ENCODE data around the gene TMEM131.
"Not testable (repeated sequence)": the region's sequence is repeated elsewhere in the genome, so short reads cannot be mapped to it uniquely, and the experiment has no call there.

Gene TMEM131

GRCh38 chr2:97918818-97919217 is 76.9 kb downstream of the TMEM131 start:
- Histone ChIP-seq H3K27ac (ENCODE audit: low read depth, low read length) (no peak overlapping the region), H3K36me3 (ENCODE audit: insufficient read depth, low read length) (no peaks in the 10 kb centered on the region), H3K4me3 (ENCODE audit: low read depth in 1 of 2, low read length in 2 of 2) (no peak overlapping the region), H3K9me3 (ENCODE audit: low read length) (no peaks in the 10 kb centered on the region), H3K4me1 (ENCODE audit: insufficient read depth, low read length) (peaks cover 8% of the 10 kb centered on the region), H3K9ac (ENCODE audit: low read length) (no peak overlapping the region), H3K27me3 (ENCODE audit: control insufficient read depth in 1 of 2, insufficient read depth in 2 of 2, low read length in 2 of 2) (no peaks in the 10 kb centered on the region)

- H3K9me3 ChIP-seq (ENCODE audit: low read length); H3K9ac ChIP-seq (ENCODE audit: low read length); H3K27me3 ChIP-seq (ENCODE audit: control insufficient read depth in 1 of 2, insufficient read depth in 2 of 2, low read length in 2 of 2); H3K36me3 ChIP-seq (ENCODE audit: insufficient read depth, low read length); H3K4me3 ChIP-seq (ENCODE audit: low read depth in 1 of 2, low read length in 2 of 2); H3K4me1 ChIP-seq (ENCODE audit: insufficient read depth, low read length); H3K27ac ChIP-seq (ENCODE audit: low read depth, low read length): not testable (repeated sequence)
Measured at GRCh38 chr2:97917668-97918067, 78.1 kb downstream of the TMEM131 start.

GRCh38 chr2:97914691-97915213 is 81.0 kb downstream of the TMEM131 start:
- H3K27ac ChIP-seq (ENCODE audit: low read depth, low read length): no peak overlapping the region
- H3K27me3 ChIP-seq (ENCODE audit: control insufficient read depth in 1 of 2, insufficient read depth in 2 of 2, low read length in 2 of 2): no peaks in the 10 kb centered on the region
- no peaks in the 10 kb centered on the region for H3K36me3 ChIP-seq (ENCODE audit: insufficient read depth, low read length)
- H3K4me3 ChIP-seq (ENCODE audit: low read depth in 1 of 2, low read length in 2 of 2): no peak overlapping the region
- no peak overlapping the region for H3K9ac ChIP-seq (ENCODE audit: low read length)
- peaks cover 8% of the 10 kb centered on the region for H3K4me1 ChIP-seq (ENCODE audit: insufficient read depth, low read length)
- no peaks in the 10 kb centered on the region for H3K9me3 ChIP-seq (ENCODE audit: low read length)

GRCh38 chr2:97913846-97914245 is 81.9 kb downstream of the TMEM131 start:
- H3K9me3 ChIP-seq (ENCODE audit: low read length): no peaks in the 10 kb centered on the region
- no peaks in the 10 kb centered on the region for H3K36me3 ChIP-seq (ENCODE audit: insufficient read depth, low read length)
- H3K4me1 ChIP-seq (ENCODE audit: insufficient read depth, low read length): peaks cover 8% of the 10 kb centered on the region
- no peak overlapping the region for H3K4me3 ChIP-seq (ENCODE audit: low read depth in 1 of 2, low read length in 2 of 2)
- H3K27ac ChIP-seq (ENCODE audit: low read depth, low read length): no peak overlapping the region
- no peak overlapping the region for H3K9ac ChIP-seq (ENCODE audit: low read length)
- no peaks in the 10 kb centered on the region for H3K27me3 ChIP-seq (ENCODE audit: control insufficient read depth in 1 of 2, insufficient read depth in 2 of 2, low read length in 2 of 2)

- H3K27me3 ChIP-seq (ENCODE audit: control insufficient read depth in 1 of 2, insufficient read depth in 2 of 2, low read length in 2 of 2): no peaks in the 10 kb centered on the region
Measured at GRCh38 chr2:97911922-97912575, 83.7 kb downstream of the TMEM131 start.

GRCh38 chr2:97911206-97911921 is 84.4 kb downstream of the TMEM131 start:
- Histone ChIP-seq H3K9ac (ENCODE audit: low read length) (no peak overlapping the region), H3K36me3 (ENCODE audit: insufficient read depth, low read length) (peaks cover 5% of the 10 kb centered on the region), H3K4me1 (ENCODE audit: insufficient read depth, low read length) (peaks cover 8% of the 10 kb centered on the region), H3K4me3 (ENCODE audit: low read depth in 1 of 2, low read length in 2 of 2) (no peak overlapping the region), H3K27me3 (ENCODE audit: control insufficient read depth in 1 of 2, insufficient read depth in 2 of 2, low read length in 2 of 2) (no peaks in the 10 kb centered on the region), H3K27ac (ENCODE audit: low read depth, low read length) (no peak overlapping the region), H3K9me3 (ENCODE audit: low read length) (no peaks in the 10 kb centered on the region)

More at GRCh38 chr2:97911922-97912575, 83.7 kb downstream of the TMEM131 start:
- Histone ChIP-seq H3K36me3 (ENCODE audit: insufficient read depth, low read length) (peaks cover 3% of the 10 kb centered on the region), H3K4me1 (ENCODE audit: insufficient read depth, low read length) (peaks cover 8% of the 10 kb centered on the region), H3K9me3 (ENCODE audit: low read length) (no peaks in the 10 kb centered on the region), H3K4me3 (ENCODE audit: low read depth in 1 of 2, low read length in 2 of 2) (no peak overlapping the region), H3K27ac (ENCODE audit: low read depth, low read length) (no peak overlapping the region), H3K9ac (ENCODE audit: low read length) (no peak overlapping the region)

GRCh38 chr2:97910403-97911205 is 85.1 kb downstream of the TMEM131 start:
- Histone ChIP-seq H3K9ac (ENCODE audit: low read length) (no peak overlapping the region), H3K27me3 (ENCODE audit: control insufficient read depth in 1 of 2, insufficient read depth in 2 of 2, low read length in 2 of 2) (no peaks in the 10 kb centered on the region), H3K27ac (ENCODE audit: low read depth, low read length) (no peak overlapping the region), H3K4me1 (ENCODE audit: insufficient read depth, low read length) (peaks cover 8% of the 10 kb centered on the region), H3K9me3 (ENCODE audit: low read length) (no peaks in the 10 kb centered on the region), H3K4me3 (ENCODE audit: low read depth in 1 of 2, low read length in 2 of 2) (no peak overlapping the region), H3K36me3 (ENCODE audit: insufficient read depth, low read length) (peaks cover 8% of the 10 kb centered on the region)

- no peak overlapping the region for H3K4me3 ChIP-seq (ENCODE audit: low read depth in 1 of 2, low read length in 2 of 2)
- H3K4me1 ChIP-seq (ENCODE audit: insufficient read depth, low read length): no peaks in the 10 kb centered on the region
- H3K27ac ChIP-seq (ENCODE audit: low read depth, low read length): no peak overlapping the region
- no peaks in the 10 kb centered on the region for H3K27me3 ChIP-seq (ENCODE audit: control insufficient read depth in 1 of 2, insufficient read depth in 2 of 2, low read length in 2 of 2)
- H3K36me3 ChIP-seq (ENCODE audit: insufficient read depth, low read length): peaks cover 8% of the 10 kb centered on the region
- H3K9me3 ChIP-seq (ENCODE audit: low read length): no peaks in the 10 kb centered on the region
- no peak overlapping the region for H3K9ac ChIP-seq (ENCODE audit: low read length)
Measured at GRCh38 chr2:97908208-97908676, 87.5 kb downstream of the TMEM131 start.

- H3K9ac ChIP-seq (ENCODE audit: low read length): no peak overlapping the region
- no peaks in the 10 kb centered on the region for H3K4me1 ChIP-seq (ENCODE audit: insufficient read depth, low read length)
- H3K27ac ChIP-seq (ENCODE audit: low read depth, low read length): no peak overlapping the region
- H3K4me3 ChIP-seq (ENCODE audit: low read depth in 1 of 2, low read length in 2 of 2): no peak overlapping the region
- H3K27me3 ChIP-seq (ENCODE audit: control insufficient read depth in 1 of 2, insufficient read depth in 2 of 2, low read length in 2 of 2): no peaks in the 10 kb centered on the region
- H3K9me3 ChIP-seq (ENCODE audit: low read length): no peaks in the 10 kb centered on the region
- peaks cover 8% of the 10 kb centered on the region for H3K36me3 ChIP-seq (ENCODE audit: insufficient read depth, low read length)
Measured at GRCh38 chr2:97907369-97908100, 88.2 kb downstream of the TMEM131 start.

- H3K27ac ChIP-seq (ENCODE audit: low read depth, low read length): no peak overlapping the region
- H3K9ac ChIP-seq (ENCODE audit: low read length): no peak overlapping the region
- H3K36me3 ChIP-seq (ENCODE audit: insufficient read depth, low read length): peaks cover 8% of the 10 kb centered on the region
- H3K9me3 ChIP-seq (ENCODE audit: low read length): no peaks in the 10 kb centered on the region
- no peak overlapping the region for H3K4me3 ChIP-seq (ENCODE audit: low read depth in 1 of 2, low read length in 2 of 2)
- no peaks in the 10 kb centered on the region for H3K4me1 ChIP-seq (ENCODE audit: insufficient read depth, low read length)
- no peaks in the 10 kb centered on the region for H3K27me3 ChIP-seq (ENCODE audit: control insufficient read depth in 1 of 2, insufficient read depth in 2 of 2, low read length in 2 of 2)
Measured at GRCh38 chr2:97906307-97906706, 89.4 kb downstream of the TMEM131 start.

GRCh38 chr2:97905294-97905693 is 90.5 kb downstream of the TMEM131 start:
- H3K27me3 ChIP-seq (ENCODE audit: control insufficient read depth in 1 of 2, insufficient read depth in 2 of 2, low read length in 2 of 2): no peaks in the 10 kb centered on the region
- H3K4me3 ChIP-seq (ENCODE audit: low read depth in 1 of 2, low read length in 2 of 2): no peak overlapping the region
- peaks cover 8% of the 10 kb centered on the region for H3K36me3 ChIP-seq (ENCODE audit: insufficient read depth, low read length)
- H3K9ac ChIP-seq (ENCODE audit: low read length): no peak overlapping the region
- no peak overlapping the region for H3K27ac ChIP-seq (ENCODE audit: low read depth, low read length)
- no peaks in the 10 kb centered on the region for H3K9me3 ChIP-seq (ENCODE audit: low read length)
- no peaks in the 10 kb centered on the region for H3K4me1 ChIP-seq (ENCODE audit: insufficient read depth, low read length)
